ENCODE data around the gene GRHL1. TPM values are rescaled to one million over a fixed set of nuclear protein-coding genes. Genes with fewer than 3 reads are reported as not detected.
"Not testable (repeated sequence)": the region's sequence is repeated elsewhere in the genome, so short reads cannot be mapped to it uniquely, and the experiment has no call there.

The GRHL1 gene, protein sequence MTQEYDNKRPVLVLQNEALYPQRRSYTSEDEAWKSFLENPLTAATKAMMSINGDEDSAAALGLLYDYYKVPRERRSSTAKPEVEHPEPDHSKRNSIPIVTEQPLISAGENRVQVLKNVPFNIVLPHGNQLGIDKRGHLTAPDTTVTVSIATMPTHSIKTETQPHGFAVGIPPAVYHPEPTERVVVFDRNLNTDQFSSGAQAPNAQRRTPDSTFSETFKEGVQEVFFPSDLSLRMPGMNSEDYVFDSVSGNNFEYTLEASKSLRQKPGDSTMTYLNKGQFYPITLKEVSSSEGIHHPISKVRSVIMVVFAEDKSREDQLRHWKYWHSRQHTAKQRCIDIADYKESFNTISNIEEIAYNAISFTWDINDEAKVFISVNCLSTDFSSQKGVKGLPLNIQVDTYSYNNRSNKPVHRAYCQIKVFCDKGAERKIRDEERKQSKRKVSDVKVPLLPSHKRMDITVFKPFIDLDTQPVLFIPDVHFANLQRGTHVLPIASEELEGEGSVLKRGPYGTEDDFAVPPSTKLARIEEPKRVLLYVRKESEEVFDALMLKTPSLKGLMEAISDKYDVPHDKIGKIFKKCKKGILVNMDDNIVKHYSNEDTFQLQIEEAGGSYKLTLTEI
- total RNA-seq: under 1 TPM; 0.38 to 0.40 TPM

DNA sequence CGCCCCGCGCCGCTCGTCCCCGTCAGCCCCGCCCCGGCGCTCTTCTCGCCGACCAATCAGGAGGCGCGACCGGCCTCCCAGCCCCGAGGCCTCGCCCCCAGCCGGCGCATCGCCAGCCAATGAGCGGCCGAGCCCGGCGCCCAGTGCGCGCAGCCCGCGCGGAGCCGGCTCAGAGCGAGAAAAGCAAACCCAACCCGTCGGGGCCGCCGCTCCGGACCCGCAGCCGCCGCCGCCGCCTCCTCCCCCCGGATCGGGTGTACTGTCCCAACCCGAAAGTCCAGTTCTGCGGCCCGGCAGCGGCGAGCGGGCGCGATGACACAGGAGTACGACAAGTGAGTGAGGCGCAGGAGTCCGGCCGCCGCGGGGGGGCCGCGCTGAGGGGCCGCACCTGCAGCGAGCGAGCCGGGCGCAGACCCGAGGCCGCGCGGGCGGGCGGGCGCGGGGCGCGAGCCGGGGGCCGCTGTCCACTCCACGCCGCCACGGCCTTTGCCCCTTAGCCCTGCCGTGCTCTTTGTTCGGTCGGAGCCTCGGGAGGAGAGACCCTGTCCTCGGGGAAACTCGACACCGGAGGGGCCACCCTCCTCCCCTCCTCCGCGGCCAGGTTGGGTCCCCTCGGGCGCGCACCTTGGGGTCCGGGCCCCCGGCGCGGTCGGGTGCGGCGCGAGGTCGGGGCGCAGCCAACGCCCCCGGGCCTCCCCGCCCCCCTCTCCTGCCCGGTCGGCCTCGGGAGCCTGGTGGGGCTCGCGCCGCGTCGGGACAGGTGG, at the start of gene GRHL1:
Gene GRHL1 (plus strand): TSS at position 172 of the 764 bp plus-strand sequence. CDS start 141 bp downstream, at position 313.
- POLR2A ChIA-PET: no interaction called here
- CTCF ChIA-PET: interaction anchor here (1.1 kb wide), 1 partner anchor 33 kb away, joined by 4 read pairs; no protein-coding TSS in a partner anchor

DNA sequence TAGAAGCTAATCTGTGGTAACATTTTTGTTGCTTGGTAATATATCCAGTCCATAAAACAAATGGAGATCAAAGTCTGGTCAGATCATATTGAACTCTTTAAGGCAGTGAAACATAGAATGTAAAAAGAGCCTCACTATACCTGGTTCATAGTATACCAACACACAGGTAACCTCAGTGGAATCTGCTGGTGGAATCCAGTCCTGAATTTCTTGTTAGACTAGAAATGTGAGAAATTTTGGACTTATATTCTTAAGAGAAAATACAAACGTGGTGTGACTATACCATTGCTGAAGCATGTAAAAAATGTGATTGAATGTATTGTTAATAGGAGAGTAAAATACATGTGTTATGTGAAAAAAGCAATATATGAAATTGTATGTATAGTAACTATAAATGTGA, 46.1 kb upstream of the GRHL1 start:
- ChIA-PET POLR2A (no interaction called here), CTCF (interaction anchor here (2.1 kb wide), 1 partner anchor 91 kb away, joined by 6 read pairs; no protein-coding TSS in a partner anchor)

DNA sequence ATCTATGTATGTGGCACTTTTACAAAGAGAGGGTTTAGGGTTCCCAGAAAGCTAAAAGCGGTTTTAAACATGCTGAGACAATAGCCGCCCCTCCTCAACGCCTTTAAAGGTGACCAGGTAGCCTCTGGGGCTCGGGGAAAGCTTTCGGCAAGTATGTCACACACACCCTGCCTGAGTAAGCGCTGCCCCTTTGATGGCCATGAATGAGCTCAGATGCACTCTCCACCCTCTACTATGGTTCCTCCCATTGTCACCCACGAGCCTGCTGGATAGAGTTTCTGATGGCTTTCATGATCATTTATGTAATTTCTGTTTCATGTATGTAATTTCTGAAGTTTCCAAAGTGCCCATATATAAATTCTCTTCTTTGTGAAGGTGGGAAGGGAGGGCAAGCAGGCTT, 44.1 kb upstream of the GRHL1 start:
- CTCF ChIA-PET: interaction anchor here (0.6 to 2.1 kb wide), 2 partner anchors 93 to 141 kb away, joined by 3 to 6 read pairs; no protein-coding TSS in a partner anchor
- POLR2A ChIA-PET: interaction anchor here (0.6 kb wide), 1 partner anchor 394 kb away, joined by 3 read pairs; no protein-coding TSS in a partner anchor

DNA sequence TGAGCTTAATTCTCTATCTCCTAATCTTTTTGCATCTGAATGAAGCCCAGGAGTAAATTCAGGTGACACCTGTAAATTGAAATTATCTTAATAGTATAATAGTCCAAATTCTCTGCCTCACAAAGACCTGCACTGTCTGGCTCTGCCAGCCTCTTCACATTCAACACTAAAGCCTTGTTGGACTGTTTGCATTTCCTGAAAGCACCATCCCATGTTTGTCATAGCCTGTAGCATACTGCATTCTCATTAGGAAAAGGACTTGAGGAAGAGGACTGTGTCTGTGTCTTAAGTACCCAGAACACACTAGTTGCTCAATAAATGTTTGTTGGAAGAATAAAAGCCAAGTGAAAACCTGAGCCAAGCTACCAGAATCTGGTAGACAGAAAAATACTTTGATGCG, 42.9 kb upstream of the GRHL1 start:
- ChIA-PET POLR2A (no interaction called here), CTCF (interaction anchor here (1.2 kb wide), 1 partner anchor 95 kb away, joined by 4 read pairs; no protein-coding TSS in a partner anchor)

DNA sequence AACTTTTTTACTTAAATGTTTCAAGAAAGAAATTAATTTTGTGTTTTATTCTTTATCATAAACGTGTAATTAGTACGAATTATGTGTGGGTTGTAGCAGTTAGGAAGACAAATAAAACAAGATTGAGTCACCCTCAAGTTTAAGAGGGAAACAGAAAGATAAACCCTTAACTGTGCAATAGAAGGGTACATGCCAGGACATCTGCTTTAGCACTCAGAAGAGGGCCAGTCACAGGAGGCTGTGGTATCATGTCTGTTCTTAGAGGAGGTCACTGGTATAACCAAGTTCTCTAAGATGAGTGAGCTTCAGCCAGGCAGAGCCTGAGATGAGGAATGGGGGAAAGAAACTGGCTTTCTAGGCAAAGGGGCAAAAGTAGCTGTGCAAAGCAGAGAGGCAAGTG, 42.4 kb upstream of the GRHL1 start:
- ChIA-PET CTCF (interaction anchor here (1.2 kb wide), 1 partner anchor 95 kb away, joined by 4 read pairs; no protein-coding TSS in a partner anchor), POLR2A (no interaction called here)

DNA sequence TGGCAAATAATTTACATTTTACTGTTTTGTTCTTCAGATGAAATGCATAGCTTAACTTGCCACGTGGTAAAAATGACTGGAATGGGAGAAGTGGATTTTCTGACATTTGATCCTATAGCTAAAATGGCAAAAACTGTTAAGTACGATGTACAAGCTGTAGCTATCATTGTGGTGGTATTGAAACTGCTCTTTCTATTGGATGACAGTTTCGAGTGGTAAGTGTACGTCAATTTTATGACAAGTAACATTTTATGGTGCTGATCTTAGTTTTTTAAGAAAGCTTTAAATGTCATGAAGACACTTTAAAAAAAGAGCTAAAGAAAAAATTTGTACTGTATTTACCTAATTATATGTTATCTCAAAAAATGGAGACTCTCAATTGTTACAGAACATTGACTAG, 40.8 kb upstream of the GRHL1 start:
- ChIA-PET CTCF (interaction anchor here (1.2 kb wide), 2 partner anchors 95 to 136 kb away, joined by 3 read pairs; no protein-coding TSS in a partner anchor), POLR2A (no interaction called here)

DNA sequence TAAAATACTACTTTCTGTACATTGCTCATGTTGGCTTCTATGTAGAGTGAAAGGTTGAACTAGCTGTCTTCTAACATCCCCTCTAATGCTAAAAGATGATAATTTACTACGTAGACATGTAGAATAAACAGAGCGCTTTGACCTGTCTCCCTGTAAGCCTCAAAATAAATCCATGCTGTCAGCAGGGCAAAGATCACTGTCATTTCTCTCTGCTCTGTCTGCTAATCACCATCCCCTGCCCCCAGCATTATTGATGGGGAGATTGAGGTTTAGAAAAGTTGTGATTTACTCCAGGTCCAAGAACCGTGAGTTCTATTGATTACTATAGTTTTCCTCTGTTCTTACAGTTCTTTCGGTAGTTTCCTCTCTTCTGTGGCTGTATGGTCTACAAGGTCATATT, 39.0 kb upstream of the GRHL1 start:
- CTCF ChIA-PET: interaction anchor here (1.6 kb wide), 1 partner anchor 99 kb away, joined by 3 read pairs; no protein-coding TSS in a partner anchor
- POLR2A ChIA-PET: no interaction called here

DNA sequence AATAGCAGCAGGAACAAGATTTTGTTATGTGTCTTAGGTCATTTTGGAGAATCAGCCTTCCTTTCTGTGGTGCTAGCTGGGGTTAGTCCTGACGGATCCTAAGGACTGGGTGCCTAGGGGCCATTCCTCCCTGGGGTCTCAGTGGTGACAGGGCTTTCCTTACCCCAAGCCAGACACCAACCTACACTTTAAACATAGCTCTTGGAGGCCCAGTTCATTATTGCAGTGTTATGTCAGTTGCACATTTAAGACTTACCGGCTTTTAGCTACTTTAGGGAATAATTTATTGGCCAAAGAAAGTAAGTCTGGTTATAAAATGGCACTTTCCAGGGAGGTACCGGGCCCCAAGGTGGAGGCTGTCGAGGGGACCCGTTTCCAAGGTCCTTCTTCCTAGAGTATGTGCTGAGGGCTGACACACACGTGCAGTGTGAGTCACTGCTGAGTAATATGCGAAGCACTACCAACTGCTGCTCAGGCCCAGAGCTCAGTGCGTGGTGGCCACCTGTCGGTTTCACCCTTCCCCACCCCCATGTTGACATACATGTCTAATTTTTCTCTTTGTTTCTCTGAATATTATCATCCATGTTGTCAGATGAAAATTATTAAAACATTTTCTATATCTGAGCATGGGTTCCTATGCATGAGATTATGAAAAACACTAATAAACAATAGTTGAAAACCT, 37.0 kb upstream of the GRHL1 start:
- ChIA-PET POLR2A (interaction anchor here (1.2 kb wide), 1 partner anchor 71 kb away, joined by 3 read pairs; the partner anchor contains the start of gene TAF1B), CTCF (interaction anchor here (0.5 to 1.6 kb wide), 7 partner anchors 11 to 297 kb away, joined by 3 to 7 read pairs (median 3); no protein-coding TSS in a partner anchor)

DNA sequence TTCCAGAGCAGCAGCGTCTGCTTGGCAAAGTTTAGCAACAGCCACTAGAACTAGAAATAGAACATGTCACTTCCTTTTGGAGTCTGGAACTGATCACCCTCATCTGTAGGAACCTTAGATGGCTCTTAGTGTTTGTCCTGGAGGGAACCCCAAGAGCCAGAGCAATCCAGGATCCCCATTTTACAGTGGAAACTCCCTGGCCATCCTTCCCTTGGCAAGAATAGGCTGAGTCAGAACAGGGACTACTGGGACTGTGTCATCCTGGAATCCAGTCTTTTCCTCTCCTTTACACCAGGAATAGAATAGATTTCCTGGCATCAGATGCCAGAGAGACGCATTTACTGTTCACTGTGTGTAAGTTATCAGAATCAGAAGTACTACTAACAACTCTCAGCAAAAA, 33.2 kb upstream of the GRHL1 start:
- CTCF ChIA-PET: no interaction called here

DNA sequence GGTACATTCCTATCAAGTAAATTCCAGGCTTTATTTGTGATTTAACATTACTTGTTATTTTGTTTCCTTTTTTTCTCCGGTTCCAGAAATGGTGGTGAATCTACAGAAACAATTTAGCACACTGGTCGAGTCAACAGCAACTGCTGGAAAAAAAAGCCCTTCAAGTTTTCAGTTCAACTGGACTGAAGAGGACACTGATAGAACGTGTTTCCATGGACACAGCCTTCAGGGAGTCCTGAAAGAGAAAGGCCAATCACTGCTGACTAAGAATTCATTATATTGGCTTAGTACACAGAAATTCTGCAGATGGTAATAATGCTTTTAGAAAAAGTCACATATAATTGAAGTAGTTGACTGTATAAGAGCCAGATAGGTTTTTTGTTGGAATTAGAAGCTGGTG, 32.0 kb upstream of the GRHL1 start:
- POLR2A ChIA-PET: no interaction called here
- CTCF ChIA-PET: no interaction called here

More for the DNA sequence above, 33.2 kb upstream of the GRHL1 start:
- POLR2A ChIA-PET: no interaction called here

DNA sequence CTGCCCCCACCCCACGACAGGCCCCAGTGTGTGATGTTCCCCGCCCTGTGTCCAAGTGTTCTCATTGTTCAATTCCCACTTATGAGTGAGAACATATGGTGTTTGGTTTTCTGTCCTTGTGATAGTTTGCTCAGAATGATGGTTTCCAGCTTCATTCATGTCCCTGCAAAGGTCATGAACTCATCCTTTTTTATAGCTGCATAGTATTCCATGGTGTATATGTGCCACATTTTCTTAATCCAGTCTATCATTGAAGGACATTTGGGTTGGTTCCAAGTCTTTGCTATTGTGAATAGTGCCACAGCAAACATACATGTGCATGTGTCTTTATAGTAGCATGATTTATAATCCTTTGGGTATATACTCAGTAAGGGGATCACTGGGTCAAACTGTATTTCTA, 24.5 kb upstream of the GRHL1 start:
- CTCF ChIA-PET, POLR2A ChIA-PET: not testable (repeated sequence)

DNA sequence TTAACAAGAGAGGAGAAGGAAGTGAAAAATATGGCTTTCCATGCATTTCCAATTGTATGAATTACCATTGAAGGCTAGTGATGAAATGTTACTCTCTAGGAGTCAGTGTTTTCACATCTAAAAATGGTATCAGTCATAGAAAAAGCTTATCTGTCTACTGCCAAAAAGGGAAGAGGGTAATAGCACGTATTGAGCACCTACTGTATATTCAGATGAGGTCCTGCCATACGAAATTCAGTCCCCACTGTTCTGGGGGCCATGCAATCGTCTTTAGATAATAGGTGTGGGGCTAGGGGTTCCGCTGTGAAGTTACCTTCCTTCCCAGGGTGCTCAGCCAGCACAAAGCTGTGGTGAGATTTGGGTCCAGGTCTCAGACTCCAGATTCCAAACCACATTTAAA, 14.2 kb upstream of the GRHL1 start:
- ChIA-PET CTCF (interaction anchor here (0.8 kb wide), 1 partner anchor 138 kb away, joined by 3 read pairs; no protein-coding TSS in a partner anchor), POLR2A (no interaction called here)

DNA sequence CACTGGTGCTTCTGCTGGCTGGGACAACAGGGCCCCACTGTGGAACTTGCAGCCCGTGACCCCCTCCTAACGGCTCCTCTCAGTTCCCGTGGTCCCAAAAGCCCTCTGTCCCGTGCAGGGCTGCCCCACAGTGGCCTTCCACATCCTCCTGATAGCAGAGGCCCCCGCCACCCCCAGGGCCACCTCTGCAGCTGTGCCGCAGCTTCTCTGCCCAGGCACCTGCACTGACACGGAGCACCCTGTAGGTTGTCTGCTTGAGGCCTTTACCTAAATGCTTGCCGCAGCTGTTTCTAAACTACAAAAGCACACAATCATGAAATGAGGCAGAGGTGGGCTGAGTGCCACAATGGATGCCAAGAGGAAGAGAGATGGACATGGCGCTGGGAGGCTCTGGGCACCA, 13.5 kb upstream of the GRHL1 start:
- POLR2A ChIA-PET: no interaction called here
- CTCF ChIA-PET: no interaction called here

DNA sequence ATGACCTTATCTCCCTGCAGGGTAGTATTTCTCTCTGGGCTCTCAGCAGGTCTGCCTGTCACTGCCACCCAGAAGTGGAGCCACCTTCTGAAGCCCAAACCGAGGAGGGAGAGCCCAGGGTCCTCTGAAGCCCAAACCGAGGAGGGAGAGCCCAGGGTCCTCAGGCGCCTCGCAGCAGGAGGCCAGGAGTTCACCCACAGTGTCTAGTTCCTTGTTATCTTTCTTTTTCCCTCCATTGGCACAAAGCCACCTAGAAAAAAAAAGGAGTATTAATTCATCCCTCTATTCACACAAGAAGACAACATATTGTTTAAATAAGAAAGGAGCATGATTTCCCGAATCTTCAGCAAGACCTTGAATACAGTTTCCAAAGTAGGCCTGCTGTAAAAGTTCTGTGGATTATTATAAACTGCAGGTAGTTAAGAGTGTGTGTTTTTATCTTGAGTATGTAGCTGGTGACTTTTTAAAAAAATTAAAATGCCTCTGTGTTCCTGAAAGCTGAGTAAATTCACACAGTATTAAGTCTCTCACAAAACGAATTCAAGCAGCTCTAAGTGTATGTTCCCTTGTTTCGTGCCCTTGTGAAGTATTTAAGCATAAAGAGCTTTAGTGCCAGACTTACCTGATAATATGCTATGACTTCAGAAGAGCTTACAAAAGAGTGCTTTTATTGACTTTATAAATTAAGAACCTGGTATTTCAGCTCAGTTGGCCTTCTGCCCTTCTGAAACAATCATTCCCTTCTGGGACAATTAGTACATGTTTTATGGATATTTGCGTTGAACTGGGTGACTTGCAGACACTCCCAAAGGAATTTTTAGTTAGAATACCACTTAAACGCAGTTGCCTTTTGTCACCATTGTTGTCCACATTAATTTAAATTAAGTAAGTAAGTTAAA, 11.7 kb upstream of the GRHL1 start:
- ChIA-PET POLR2A (no interaction called here), CTCF (interaction anchor here (0.5 kb wide), 1 partner anchor 111 kb away, joined by 3 read pairs; no protein-coding TSS in a partner anchor)

DNA sequence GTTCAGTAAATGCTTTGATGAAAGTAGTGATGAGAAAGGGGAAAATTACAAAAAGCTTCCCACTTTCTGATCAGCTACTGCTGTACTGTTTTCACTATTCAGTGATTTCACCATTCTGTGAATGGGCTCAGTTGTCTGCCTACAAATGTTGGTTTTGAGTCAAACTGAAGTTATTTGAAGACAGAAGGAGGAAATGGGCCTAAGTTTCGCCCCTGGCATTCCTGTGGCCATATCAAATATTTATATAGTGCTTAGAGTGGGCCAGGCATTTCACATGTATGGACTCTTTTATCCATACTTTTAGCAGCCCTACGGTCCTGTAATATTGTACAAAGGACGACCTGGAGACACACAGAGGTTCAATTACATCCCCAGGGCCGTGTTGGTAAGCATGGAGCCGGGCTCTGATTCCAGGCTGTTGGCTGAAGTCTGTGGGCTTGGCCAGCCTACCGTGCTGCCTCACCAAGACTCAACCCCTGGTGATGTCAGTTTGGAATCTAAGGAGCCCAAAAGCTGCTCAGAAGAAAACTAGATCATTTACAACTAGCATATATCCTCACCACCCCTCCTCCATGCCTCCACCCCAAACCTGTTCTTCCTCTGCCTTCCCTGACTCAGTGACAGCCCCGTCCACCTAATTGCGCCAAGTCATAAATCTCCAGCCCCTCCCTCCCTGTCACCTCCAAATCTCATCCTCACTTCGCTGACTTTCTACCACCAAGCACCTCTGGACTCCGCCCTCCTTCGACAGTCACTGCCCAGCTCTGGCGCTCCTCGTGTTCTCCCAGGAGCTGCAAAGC, 10.1 kb upstream of the GRHL1 start:
- ChIA-PET CTCF (interaction anchor here (0.8 kb wide), 1 partner anchor 21 kb away, joined by 3 read pairs; no protein-coding TSS in a partner anchor), POLR2A (no interaction called here)

DNA sequence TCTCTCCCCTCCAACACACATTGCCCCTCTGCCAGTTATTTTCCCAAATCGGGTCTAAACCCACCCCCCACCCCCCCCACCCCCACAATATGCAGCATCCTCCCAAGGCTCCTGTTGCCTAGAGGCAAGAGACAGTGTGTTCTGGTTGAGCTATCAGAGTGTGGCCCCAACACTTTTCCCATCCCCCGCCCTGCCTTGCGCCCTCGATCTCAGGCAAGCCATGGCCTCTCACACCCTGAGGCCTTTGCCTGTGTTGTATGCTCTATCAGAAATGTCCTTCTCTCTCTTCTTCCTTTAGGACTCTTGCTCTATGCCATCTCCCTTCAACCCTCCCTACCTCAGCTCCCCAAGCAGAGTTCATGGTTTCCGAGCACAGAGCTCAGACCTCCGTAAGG, 9.5 kb upstream of the GRHL1 start:
- ChIA-PET CTCF (no interaction called here), POLR2A (no interaction called here)

DNA sequence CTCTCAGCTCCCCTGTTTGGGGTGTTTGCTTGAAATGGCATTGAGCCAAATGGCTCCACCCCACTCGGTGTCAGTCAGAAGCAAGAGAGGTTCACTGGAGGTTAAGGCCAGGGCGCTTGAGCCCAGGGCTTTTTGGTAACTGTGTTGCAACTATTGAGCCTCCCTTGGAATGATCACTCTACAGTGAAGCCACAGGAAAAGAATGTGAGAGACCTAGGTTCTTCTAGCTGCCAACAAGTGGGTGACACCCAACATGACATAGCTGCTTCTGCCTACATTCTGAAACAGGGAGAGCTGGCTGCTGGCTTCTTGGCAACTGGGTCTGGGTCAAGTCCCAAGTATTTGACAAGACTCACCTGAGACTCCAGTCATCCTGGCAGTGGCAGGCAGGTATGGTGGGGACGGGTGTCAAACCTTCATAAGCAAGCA, 7.1 kb upstream of the GRHL1 start:
- ChIA-PET CTCF (interaction anchor here (0.8 kb wide), 1 partner anchor 40 kb away, joined by 4 read pairs; no protein-coding TSS in a partner anchor), POLR2A (no interaction called here)

All from activated CD8-positive, alpha-beta memory T cell treated with anti-CD3 and anti-CD28 coated beads for 36 hours (primary cell).